GM12878 (cell line): ENCODE measurements around the gene MDH1B.

Source experiments
- ATF2 ChIP-seq: IDR thresholded peaks from 2 replicates; pipeline ENCODE4 v1.6.1; 2012; ENCODE audit warnings: low read length, inconsistent platforms
- CHD1 ChIP-seq: IDR thresholded peaks from 2 replicates; pipeline ENCODE4 v1.6.1; 2012; ENCODE audit warnings: low read depth, low read length, improper control_type of control experiment
- CTCF ChIP-seq, 3 experiments: IDR thresholded peaks in 2 of 3; conservative IDR thresholded peaks in 1 of 3; 2 replicates each; pipeline ENCODE4 v1.5.1; 2011; ENCODE audit warnings: low read depth in 3 of 3, low read length in 3 of 3, mild to moderate bottlenecking in 3 of 3, control low read depth in 2 of 3, moderate library complexity in 2 of 3, inconsistent platforms in 1 of 3, mixed read lengths in 1 of 3; ENCODE audit not compliant: control insufficient read depth in 2 of 3, insufficient read depth in 1 of 3; ENCODE audit errors: extremely low read depth in 1 of 3
- EZH2 ChIP-seq: IDR thresholded peaks from 2 replicates; pipeline ENCODE4 v1.6.1; 2012; ENCODE audit warnings: low read depth, mild to moderate bottlenecking, control low read depth, inconsistent platforms, low read length, borderline replicate concordance; ENCODE audit not compliant: control insufficient read depth
- GABPA ChIP-seq: IDR thresholded peaks from 2 replicates; pipeline ENCODE4 v1.6.1; 2014; ENCODE audit warnings: antibody characterized with exemption, low read depth, mild to moderate bottlenecking, inconsistent platforms
- HCFC1 ChIP-seq: fragments of 150-350 bp; IDR thresholded peaks from 2 replicates; pipeline ENCODE4 v1.6.1; 2014; ENCODE audit warnings: low read length
- HDAC6 ChIP-seq: fragments of 200-600 bp; sonication (generic); IDR thresholded peaks from one replicate; pipeline ENCODE4 v1.8.0; 2017; ENCODE audit warnings: antibody characterized with exemption; ENCODE audit not compliant: unreplicated experiment
- MXI1 ChIP-seq: fragments of 150-350 bp; IDR thresholded peaks from 2 replicates; pipeline ENCODE4 v1.6.1; 2011; ENCODE audit warnings: low read depth, mild to moderate bottlenecking, inconsistent platforms, low read length, improper control_type of control experiment
- MYC ChIP-seq: IDR thresholded peaks from 2 replicates; pipeline ENCODE4 v1.6.1; 2011; ENCODE audit warnings: mild to moderate bottlenecking, low read length, moderate library complexity, inconsistent platforms; ENCODE audit not compliant: insufficient read depth, insufficient replicate concordance, insufficient read length, severe bottlenecking
- POLR2A ChIP-seq: IDR thresholded peaks from 2 replicates; pipeline ENCODE4 v1.6.1; 2011; ENCODE audit warnings: low read depth, mild to moderate bottlenecking, low read length
- SIN3A ChIP-seq: IDR thresholded peaks from 2 replicates; pipeline ENCODE4 v1.6.1; 2012; ENCODE audit warnings: low read depth, low read length, improper control_type of control experiment
- SMC3 ChIP-seq: IDR thresholded peaks from 2 replicates; pipeline ENCODE4 v1.6.1; 2011; ENCODE audit warnings: low read length, improper control_type of control experiment, borderline replicate concordance
- TBL1XR1 ChIP-seq: IDR thresholded peaks from 2 replicates; pipeline ENCODE4 v1.6.1; 2012; ENCODE audit warnings: low read depth, low read length, improper control_type of control experiment
- TF ChIP-seq, protein P1 (sequence below): fragments of 450-650 bp; IDR thresholded peaks from 2 replicates; pipeline ENCODE4 v1.6.1; 2017; ENCODE audit warnings: mild to moderate bottlenecking

DNA sequence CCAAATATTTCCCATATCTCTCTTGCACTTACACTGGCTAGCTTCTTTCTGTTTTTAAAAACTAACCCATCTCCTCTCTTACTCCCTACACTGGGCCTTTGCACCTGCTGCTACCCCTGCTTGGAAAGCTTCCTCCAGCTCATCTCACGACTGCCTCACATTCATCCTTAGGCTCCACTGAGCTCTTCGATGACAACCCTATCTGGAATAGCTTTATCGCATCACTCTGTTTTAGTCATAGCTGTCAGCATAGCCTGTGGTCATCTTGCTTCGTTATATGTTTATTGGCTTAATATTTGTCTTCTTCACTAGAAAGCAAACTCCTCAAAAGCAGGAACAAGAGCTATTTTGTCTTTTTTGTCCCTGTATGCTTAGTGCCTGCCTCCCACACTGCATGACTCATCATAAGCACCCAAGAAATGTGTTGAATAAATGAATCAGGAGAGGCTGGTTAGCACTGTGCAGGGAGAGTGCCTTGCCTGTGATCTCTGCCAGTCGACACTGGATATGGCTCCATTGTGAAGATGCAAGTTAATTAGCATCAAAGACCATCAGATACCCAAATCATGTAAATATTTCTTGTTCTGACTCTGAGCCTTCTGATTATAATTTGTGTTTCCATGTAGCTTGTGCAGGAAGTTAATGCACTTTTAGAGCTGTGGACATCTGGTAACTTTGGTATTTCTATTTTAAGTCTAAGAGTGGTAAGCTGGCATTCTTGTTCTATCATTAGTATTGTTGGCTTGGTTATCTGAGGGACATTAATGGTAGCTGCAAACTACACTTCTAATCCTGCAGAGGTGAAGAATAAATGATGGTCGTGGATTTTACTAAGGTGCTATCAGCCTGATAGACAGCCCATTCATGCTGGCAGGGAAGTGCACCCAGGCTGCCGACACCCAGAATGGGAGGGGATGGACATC is 36.6 kb downstream of the MDH1B start:
- TF ChIP-seq GABPA (no peak), SIN3A (no peak), EZH2 (no peak), POLR2A (no peak), SMC3 (no peak), HDAC6 (no peak), ATF2 (no peak), MXI1 (no peak), CTCF (IDR thresholded peaks at IDR 0.05 in 2 of 3, conservative IDR thresholded peaks at IDR 0.05 in 1 of 3; ENCODE audit: control insufficient read depth in 2 of 3, extremely low read depth in 1 of 3, insufficient read depth in 1 of 3, low read depth in 3 of 3, low read length in 3 of 3) (no peak), MYC (no peak), TBL1XR1 (no peak), CHD1 (no peak), HCFC1 (no peak)
- TF ChIP-seq, protein P1, sequence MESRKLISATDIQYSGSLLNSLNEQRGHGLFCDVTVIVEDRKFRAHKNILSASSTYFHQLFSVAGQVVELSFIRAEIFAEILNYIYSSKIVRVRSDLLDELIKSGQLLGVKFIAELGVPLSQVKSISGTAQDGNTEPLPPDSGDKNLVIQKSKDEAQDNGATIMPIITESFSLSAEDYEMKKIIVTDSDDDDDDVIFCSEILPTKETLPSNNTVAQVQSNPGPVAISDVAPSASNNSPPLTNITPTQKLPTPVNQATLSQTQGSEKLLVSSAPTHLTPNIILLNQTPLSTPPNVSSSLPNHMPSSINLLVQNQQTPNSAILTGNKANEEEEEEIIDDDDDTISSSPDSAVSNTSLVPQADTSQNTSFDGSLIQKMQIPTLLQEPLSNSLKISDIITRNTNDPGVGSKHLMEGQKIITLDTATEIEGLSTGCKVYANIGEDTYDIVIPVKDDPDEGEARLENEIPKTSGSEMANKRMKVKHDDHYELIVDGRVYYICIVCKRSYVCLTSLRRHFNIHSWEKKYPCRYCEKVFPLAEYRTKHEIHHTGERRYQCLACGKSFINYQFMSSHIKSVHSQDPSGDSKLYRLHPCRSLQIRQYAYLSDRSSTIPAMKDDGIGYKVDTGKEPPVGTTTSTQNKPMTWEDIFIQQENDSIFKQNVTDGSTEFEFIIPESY: no peak
